Smooth muscle cell (in vitro differentiated cells): ENCODE measurements around the gene NEBL. TPM values are rescaled to one million over a fixed set of nuclear protein-coding genes. Genes with fewer than 3 reads are reported as not detected.

ENCODE experiments used
- DNase-seq: peaks from one replicate; lab custom pipeline; 2025; ENCODE audit not compliant: unreplicated experiment; lab: John Stamatoyannopoulos, UW
- H2AFZ ChIP-seq: fragments of 200-600 bp; sonication (generic); 2 replicates; pipeline ENCODE4 v1.6.0; 2016; ENCODE audit warnings: antibody characterized with exemption, low read depth, mild to moderate bottlenecking
- H3F3A ChIP-seq: fragments of 200-600 bp; sonication (generic); 2 replicates; pipeline ENCODE4 v1.6.0; 2017; ENCODE audit warnings: antibody characterized with exemption, low read depth
- H3K27ac ChIP-seq: fragments of 200-600 bp; sonication (generic); 2 replicates; pipeline ENCODE4 v1.5.1; 2016; ENCODE audit warnings: low read depth, mild to moderate bottlenecking
- H3K27me3 ChIP-seq: fragments of 200-600 bp; sonication (generic); 2 replicates; pipeline ENCODE4 v1.6.1; 2016; ENCODE audit warnings: low read depth, mild to moderate bottlenecking
- H3K36me3 ChIP-seq: fragments of 200-600 bp; sonication (generic); 2 replicates; pipeline ENCODE4 v1.5.1; 2016; ENCODE audit warnings: low read depth
- H3K4me1 ChIP-seq: fragments of 200-600 bp; sonication (generic); 2 replicates; pipeline ENCODE4 v1.5.1; 2016; ENCODE audit warnings: low read depth
- H3K4me2 ChIP-seq: fragments of 200-600 bp; sonication (generic); 2 replicates; pipeline ENCODE4 v1.6.0; 2016; ENCODE audit warnings: mild to moderate bottlenecking
- H3K4me3 ChIP-seq: fragments of 200-600 bp; sonication (generic); 2 replicates; pipeline ENCODE4 v1.5.1; 2016; ENCODE audit warnings: mild to moderate bottlenecking
- H3K79me2 ChIP-seq: fragments of 200-600 bp; sonication (generic); 2 replicates; pipeline ENCODE4 v1.6.0; 2016; ENCODE audit warnings: low read depth, mild to moderate bottlenecking
- H3K9ac ChIP-seq: fragments of 200-600 bp; sonication (generic); 2 replicates; pipeline ENCODE4 v1.6.0; 2016; ENCODE audit warnings: low read depth
- H3K9me3 ChIP-seq: fragments of 200-600 bp; sonication (generic); replicated peaks from 2 replicates; pipeline ENCODE4 v1.5.1; 2016; ENCODE audit warnings: low read depth
- H4K20me1 ChIP-seq: fragments of 200-600 bp; sonication (generic); 2 replicates; pipeline ENCODE4 v1.6.0; 2016; ENCODE audit warnings: low read depth
- WGBS: methylation state at CpG from one replicate; pipeline ENCODE4 v1.1.7; 2016; ENCODE audit warnings: low lambda C conversion rate; 5-methylcytosine and 5-hydroxymethylcytosine counted together
- polyA plus RNA-seq: library from polyadenylated mRNA; unstranded; fragments of >200 nt; fragmentation: Nextera tagmentation; extraction: Ambion mirVana; gene quantifications from 2 replicates; pipeline ENCODE4 v1.2.1, GENCODE V29; 2016
- small RNA-seq: library from RNA; depleted of rRNA; stranded (forward); fragments of <200 nt; gene quantifications from one replicate; pipeline ENCODE3, GENCODE V24; 2014
- total RNA-seq: library from RNA; depleted of rRNA; stranded (reverse); fragments of >200 nt; gene quantifications from 2 replicates; pipeline ENCODE4 v1.2.3, GENCODE V29; 2014
- TF ChIP-seq, protein P1 (sequence below): fragments of 200-600 bp; sonication (generic); IDR thresholded peaks from 2 replicates; pipeline ENCODE4 v1.5.1; 2017; ENCODE audit warnings: borderline replicate concordance, mild to moderate bottlenecking, antibody characterized with exemption; ENCODE audit not compliant: insufficient read depth, poor library complexity, severe bottlenecking

The NEBL gene
- total and polyA plus RNA-seq, 2 experiments from 2014 or later = 1.8 to 12.8 TPM

DNA sequence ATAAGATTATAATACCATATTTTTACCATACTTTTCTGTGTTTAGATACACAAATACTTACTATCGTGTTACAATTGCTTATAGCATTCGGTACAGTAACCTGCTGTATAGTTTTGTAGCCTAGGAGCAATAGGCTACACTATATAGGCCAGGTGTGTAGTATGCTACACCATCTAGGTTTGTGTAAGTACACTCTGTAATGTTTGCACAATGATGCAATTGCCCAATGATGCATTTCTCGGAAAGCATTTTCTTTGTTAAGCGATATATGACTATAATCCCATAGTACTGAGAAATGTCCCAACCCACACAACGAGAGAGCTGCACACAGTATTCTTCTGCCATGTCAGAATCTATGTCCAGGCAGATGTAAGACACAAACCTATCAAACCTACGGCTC lies 160.0 kb downstream of the NEBL start:
- no peaks in the 10 kb centered on the region for H3K9me3 ChIP-seq
- no peaks in the 10 kb centered on the region for H3K36me3 ChIP-seq
- H3K27ac ChIP-seq = no peak overlapping the region
- H3F3A ChIP-seq = no peaks in the 10 kb centered on the region
- TF ChIP-seq, protein P1, sequence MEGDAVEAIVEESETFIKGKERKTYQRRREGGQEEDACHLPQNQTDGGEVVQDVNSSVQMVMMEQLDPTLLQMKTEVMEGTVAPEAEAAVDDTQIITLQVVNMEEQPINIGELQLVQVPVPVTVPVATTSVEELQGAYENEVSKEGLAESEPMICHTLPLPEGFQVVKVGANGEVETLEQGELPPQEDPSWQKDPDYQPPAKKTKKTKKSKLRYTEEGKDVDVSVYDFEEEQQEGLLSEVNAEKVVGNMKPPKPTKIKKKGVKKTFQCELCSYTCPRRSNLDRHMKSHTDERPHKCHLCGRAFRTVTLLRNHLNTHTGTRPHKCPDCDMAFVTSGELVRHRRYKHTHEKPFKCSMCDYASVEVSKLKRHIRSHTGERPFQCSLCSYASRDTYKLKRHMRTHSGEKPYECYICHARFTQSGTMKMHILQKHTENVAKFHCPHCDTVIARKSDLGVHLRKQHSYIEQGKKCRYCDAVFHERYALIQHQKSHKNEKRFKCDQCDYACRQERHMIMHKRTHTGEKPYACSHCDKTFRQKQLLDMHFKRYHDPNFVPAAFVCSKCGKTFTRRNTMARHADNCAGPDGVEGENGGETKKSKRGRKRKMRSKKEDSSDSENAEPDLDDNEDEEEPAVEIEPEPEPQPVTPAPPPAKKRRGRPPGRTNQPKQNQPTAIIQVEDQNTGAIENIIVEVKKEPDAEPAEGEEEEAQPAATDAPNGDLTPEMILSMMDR = no peak
- H2AFZ ChIP-seq = no peak overlapping the region
- no peaks in the 10 kb centered on the region for H3K27me3 ChIP-seq
- no peak for DNase-seq
- no peak overlapping the region for H3K9ac ChIP-seq
- no peaks in the 10 kb centered on the region for H3K4me1 ChIP-seq
- H3K4me3 ChIP-seq = no peak overlapping the region
- H3K4me2 ChIP-seq = no peak overlapping the region
- H4K20me1 ChIP-seq = no peaks in the 10 kb centered on the region
- no peaks in the 10 kb centered on the region for H3K79me2 ChIP-seq
- WGBS = 83% methylated on average over 6 of the region's 6 CpGs

Small RNAs within 50 kb of the gene (small RNA-seq; reads per million reads assigned to genes)
- not detected for gene AL157398.1
- gene MTND1P21 = not detected
